PC-9 (cell line): ENCODE measurements around the gene LARGE1.

Experiments used
- CTCF ChIP-seq: fragments of 200-600 bp; sonication (generic); conservative IDR thresholded peaks from 2 replicates; pipeline ENCODE4 v1.6.1; 2017; ENCODE audit warnings: mixed run types, antibody characterized with exemption, mild to moderate bottlenecking, moderate library complexity
- EZH2 ChIP-seq: fragments of 200-600 bp; sonication (generic); IDR thresholded peaks from 2 replicates; pipeline ENCODE4 v1.8.0; 2017; ENCODE audit warnings: antibody characterized with exemption, low read depth

DNA sequence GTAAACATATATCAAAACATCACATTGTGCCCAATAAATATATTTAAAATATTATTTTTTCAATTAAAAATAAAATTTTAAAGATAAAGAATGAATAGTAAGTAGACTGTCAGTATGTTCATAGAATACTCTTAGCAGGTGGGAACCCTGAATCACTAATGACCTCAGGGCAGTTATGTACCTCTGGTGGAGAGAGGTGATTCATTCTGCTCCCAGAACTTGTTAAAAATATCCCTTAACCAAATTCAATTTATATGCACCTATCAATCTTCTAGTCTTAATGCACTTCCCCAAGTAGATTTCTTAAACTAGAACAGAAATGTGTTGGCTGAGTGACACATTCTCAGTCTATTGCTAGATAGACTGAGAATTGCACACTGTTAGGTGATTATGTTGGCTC is 678.2 kb downstream of the LARGE1 start:
- TF ChIP-seq CTCF, result no peak
- no peak for TF ChIP-seq EZH2
